ENCODE results near the gene CDH22. TPM values are rescaled to one million over a fixed set of nuclear protein-coding genes. Genes with fewer than 3 reads are reported as not detected.

Gene CDH22
- total RNA-seq, 2 donors from 2014 or later = 0.07 TPM; not detected in 1

- no peak for ATAC-seq
- peaks cover 0 to 3% of the 10 kb centered on the region in 2 donors for H3K9me3 Mint-ChIP-seq
These were observed 112.8 kb downstream of the CDH22 start for GRCh38 chr20:46195264-46196036.

DNA sequence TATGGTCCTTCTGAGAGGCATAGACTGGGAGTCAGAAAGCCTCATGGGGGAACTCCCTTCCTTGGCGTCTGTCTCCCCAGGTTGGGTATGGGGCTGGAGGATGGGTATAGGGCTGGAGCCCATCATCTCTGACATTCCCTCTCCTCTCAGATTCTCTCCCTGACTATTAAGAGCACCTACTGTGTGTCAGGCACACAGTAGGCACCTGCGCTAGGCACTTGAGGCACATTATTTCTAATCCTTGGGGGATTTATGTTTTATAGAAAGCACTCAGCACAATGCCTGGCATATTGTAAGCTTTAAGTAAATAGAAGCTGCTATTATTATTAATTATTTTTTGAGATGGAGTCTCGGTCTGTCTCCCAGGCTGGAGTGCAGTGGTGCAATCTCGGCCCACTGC is 113.9 kb downstream of the CDH22 start:
- no peaks in the 10 kb centered on the region for H3K36me3 Mint-ChIP-seq
- H3K27ac Mint-ChIP-seq = no peak overlapping the region
- ATAC-seq (no peak), DNase-seq (ENCODE audit: low spot score in 2 of 2) (no peak)
- peaks cover 0 to 3% of the 10 kb centered on the region in 2 donors for H3K9me3 Mint-ChIP-seq

More at GRCh38 chr20:46195264-46196036, 112.8 kb downstream of the CDH22 start:
- Mint-ChIP-seq H3K27ac (no peak overlapping the region), H3K36me3 (no peaks in the 10 kb centered on the region)
- no peak for DNase-seq (ENCODE audit: low spot score in 2 of 2)

DNA sequence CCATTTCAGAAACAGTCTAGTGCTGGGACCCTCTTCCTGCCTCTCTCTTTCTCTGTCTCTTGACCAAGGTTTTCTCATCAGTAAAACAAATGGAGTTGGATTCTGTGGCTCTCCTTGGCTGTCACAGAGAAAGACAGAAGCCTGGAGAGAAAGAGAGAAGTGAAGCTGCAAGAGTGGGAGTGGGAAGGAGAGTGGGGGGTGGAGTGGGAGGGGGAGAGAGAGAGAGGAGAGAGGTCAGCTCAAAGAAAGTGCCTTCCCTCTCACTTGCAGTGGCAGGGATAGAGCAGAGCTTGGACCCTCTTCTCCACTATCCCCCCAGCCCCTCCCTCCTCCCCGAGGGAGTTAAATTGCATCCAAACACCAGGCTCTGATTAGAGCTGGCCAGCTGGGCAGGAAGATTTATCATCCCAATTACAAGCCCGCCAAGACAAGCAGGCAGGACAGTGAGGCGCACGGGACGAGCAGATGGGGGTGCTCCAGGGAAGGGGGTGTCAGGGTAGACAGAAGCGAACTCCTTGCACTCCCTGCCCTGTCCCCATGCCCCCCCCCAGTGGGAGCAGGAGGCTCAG is 115.8 kb downstream of the CDH22 start:
- no peak overlapping the region for H3K27ac Mint-ChIP-seq
- no peaks in the 10 kb centered on the region for H3K36me3 Mint-ChIP-seq
- peaks cover 0 to 3% of the 10 kb centered on the region in 2 donors for H3K9me3 Mint-ChIP-seq
- DNase-seq (ENCODE audit: low spot score in 2 of 2) (no peak), ATAC-seq (no peak)

DNA sequence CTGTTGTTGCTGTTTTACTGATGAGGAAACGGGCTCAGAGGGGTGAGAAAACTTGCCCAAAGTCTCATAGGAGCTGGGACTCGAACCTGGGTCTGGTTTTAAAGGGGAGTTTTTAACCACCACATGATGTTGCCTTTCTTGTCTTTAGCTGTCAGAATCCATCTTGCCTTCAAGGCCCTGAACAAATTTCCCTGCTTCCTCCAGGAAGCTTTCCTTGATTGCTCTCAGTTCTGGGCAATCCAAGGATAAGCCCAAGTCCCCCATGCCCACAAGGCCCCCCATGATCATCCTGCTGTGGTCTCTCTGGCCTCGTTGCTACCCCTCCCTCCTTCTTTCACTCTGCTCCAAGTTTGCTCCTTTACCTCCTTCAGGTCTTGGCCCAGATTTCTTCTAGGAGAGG is 116.7 kb downstream of the CDH22 start:
- H3K9me3 Mint-ChIP-seq = peaks cover 0 to 3% of the 10 kb centered on the region in 2 donors
- no peak overlapping the region for H3K27ac Mint-ChIP-seq
- no peaks in the 10 kb centered on the region for H3K36me3 Mint-ChIP-seq
- ATAC-seq (no peak), DNase-seq (ENCODE audit: low spot score in 2 of 2) (no peak)

GRCh38 chr20:46191168-46191540 is 117.1 kb downstream of the CDH22 start:
- Mint-ChIP-seq H3K36me3 (no peaks in the 10 kb centered on the region), H3K27ac (no peak overlapping the region), H3K9me3 (peaks cover 0 to 3% of the 10 kb centered on the region in 2 donors)
- DNase-seq (ENCODE audit: low spot score in 2 of 2) (no peak), ATAC-seq (no peak)

- no peak for DNase-seq (ENCODE audit: low spot score in 2 of 2)
- H3K9me3 Mint-ChIP-seq = peaks cover 0 to 3% of the 10 kb centered on the region in 2 donors
- no peak overlapping the region for H3K27ac Mint-ChIP-seq
- H3K36me3 Mint-ChIP-seq = no peaks in the 10 kb centered on the region
- no peak for ATAC-seq
These were observed 117.7 kb downstream of the CDH22 start for GRCh38 chr20:46190478-46191167.

DNA sequence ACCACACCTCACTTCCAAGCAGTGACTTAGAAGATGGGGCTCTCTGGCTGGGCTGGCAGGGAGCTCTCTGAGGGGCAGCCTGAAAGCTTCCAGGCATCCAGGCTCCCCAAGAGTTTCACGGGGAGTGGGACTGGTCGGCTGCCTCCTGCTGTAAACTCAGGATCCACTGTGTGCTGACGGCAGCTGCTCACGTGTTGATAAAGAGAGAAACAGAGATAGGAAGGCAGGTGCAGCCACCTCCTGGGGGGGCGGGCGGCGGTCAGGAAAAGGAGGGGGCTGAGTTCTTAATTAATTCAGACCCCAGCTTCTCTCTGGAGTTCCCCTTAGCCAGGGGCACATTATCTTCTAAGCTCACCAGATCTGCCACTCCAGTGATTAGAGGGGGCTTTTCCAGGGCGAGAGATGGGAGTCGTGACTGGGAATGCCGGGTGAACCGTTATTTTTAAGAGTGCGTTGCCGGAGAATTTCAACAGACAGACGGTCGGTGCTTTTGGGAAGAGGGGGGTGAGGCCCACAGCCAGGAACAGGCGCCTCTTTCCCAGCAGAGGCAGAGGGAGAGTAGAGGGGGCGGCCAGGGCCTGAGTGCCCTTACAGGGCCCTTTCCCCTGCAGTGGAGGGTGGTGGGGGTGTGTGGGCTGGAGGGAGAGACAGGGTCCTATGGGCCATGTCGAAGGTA is 119.3 kb downstream of the CDH22 start:
- ATAC-seq (no peak), DNase-seq (ENCODE audit: low spot score in 2 of 2) (no peak)
- Mint-ChIP-seq H3K36me3 (no peaks in the 10 kb centered on the region), H3K27ac (peak overlapping the region in 1 of 2 donors; percentile 18), H3K9me3 (peaks cover 0 to 3% of the 10 kb centered on the region in 2 donors)

- Mint-ChIP-seq H3K36me3 (no peaks in the 10 kb centered on the region), H3K27ac (no peak overlapping the region), H3K9me3 (peaks cover 0 to 3% of the 10 kb centered on the region in 2 donors)
- ATAC-seq (no peak), DNase-seq (ENCODE audit: low spot score in 2 of 2) (no peak)
These were observed 122.1 kb downstream of the CDH22 start for GRCh38 chr20:46186210-46186609.

DNA sequence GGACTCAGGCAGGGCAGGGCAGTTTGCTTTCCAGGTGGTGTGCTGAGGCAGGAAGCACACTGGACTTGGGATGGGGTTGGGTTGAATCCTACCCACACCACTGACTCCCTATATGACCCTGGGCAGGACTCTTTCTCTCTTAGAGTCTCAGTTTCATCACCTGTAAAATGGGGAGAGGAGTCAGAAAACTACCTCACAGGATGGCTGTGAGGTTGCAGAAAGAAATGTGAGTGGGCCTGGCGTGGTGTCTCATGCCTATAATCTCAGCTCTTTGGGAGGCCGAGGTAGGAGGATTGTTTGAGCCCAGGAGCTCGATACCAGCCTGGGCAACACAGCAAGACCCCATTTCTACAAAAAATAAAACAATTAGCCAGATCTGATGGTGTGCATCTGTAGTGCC is 122.9 kb downstream of the CDH22 start:
- Mint-ChIP-seq H3K36me3 (no peaks in the 10 kb centered on the region), H3K9me3 (no peaks in the 10 kb centered on the region), H3K27ac (no peak overlapping the region)
- ATAC-seq (no peak), DNase-seq (ENCODE audit: low spot score in 2 of 2) (no peak)

DNA sequence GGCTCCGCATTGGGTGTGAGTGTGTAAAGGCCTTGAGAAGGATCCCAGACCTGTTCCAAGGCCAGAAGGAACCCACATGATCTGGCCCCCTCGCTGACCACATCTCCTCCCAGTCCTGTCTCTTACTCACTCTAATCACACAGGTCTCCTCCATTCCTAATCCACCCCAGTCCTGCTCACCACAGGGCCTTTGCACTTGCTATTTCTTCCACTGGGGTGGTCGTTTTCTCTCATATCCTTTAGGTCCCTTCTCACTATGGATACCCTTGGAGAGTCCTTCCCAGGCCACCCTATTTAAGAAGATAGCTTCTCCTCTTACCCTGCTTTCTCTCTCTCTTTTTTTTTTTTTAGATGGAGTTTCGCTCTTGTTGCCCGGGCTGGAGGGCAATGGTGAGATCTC is 124.5 kb downstream of the CDH22 start:
- Mint-ChIP-seq H3K27ac (no peak overlapping the region), H3K9me3 (no peaks in the 10 kb centered on the region), H3K36me3 (no peaks in the 10 kb centered on the region)
- DNase-seq (ENCODE audit: low spot score in 2 of 2) (no peak), ATAC-seq (no peak)

DNA sequence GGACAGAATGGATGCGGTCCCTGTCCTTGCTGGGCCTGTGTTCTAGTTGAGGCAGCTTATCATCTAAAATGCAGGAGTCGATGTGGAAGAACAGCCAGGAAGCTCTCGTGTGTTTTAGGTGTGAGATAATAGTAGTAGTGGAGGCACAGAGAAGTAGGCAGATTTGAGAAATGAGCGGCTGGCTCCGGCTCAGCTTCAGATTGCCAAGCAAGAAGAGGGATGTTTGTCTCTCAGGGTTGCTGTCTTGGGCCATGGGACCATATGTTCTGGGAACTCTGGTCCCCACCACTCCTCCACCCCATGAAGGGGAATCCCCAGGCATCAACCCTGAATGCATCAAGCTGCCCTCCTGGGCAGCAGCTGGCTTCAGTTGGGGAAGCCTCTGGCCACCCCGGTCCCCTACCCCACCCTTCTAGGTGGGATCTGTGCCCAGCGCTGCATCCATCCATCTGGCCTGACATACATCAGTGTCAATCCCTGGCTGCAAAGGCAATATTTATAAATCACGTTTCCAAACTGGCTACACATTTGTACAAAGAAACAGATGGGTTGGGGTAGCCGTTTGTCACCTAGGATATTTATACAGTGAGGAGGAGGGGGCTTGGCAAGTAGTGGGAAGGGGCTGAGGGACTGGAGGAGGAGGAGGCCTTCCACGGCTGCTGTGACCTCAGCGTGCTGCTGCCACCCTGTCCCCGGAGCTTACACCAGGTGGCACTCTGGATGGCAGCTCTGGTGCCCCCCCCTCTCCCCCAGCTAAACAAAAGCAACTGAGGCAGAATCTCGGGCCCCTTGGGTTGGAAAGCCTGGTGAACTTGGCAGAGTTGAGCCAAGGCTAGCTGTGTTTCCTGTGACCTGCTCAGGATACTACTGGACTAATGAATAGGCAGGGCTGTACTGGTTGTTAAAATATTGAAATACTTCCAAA is 125.8 kb downstream of the CDH22 start:
- H3K9me3 Mint-ChIP-seq = no peaks in the 10 kb centered on the region
- no peak for DNase-seq (ENCODE audit: low spot score in 2 of 2)
- ATAC-seq = no peak
- H3K36me3 Mint-ChIP-seq = no peaks in the 10 kb centered on the region
- no peak overlapping the region for H3K27ac Mint-ChIP-seq

DNA sequence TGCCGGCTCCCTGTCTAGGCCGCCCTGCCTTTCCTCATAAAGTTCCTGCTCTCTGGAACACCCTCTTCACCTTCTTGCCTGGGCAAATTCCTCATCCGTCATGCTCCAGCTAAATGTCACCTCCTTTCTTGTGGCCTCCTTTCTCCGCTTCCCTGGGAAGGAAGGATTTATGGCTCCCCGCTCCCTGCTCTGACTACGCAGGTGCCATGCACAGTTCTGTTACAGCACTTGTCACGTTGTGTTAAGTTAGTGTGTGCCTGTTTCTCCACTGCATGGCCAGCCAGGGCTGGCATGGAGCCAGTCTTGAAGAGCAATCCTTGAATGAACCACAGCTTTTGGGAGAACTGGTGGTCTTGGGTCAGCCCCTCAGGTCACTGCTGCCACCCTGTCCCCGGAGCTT is 128.4 kb downstream of the CDH22 start:
- no peak for ATAC-seq
- no peaks in the 10 kb centered on the region for H3K9me3 Mint-ChIP-seq
- no peak for DNase-seq (ENCODE audit: low spot score in 2 of 2)
- no peaks in the 10 kb centered on the region for H3K36me3 Mint-ChIP-seq
- no peak overlapping the region for H3K27ac Mint-ChIP-seq

GRCh38 chr20:46178891-46179290 is 129.4 kb downstream of the CDH22 start:
- Mint-ChIP-seq H3K9me3 (no peaks in the 10 kb centered on the region), H3K36me3 (no peaks in the 10 kb centered on the region), H3K27ac (no peak overlapping the region)
- ATAC-seq (no peak), DNase-seq (ENCODE audit: low spot score in 2 of 2) (no peak)

DNA sequence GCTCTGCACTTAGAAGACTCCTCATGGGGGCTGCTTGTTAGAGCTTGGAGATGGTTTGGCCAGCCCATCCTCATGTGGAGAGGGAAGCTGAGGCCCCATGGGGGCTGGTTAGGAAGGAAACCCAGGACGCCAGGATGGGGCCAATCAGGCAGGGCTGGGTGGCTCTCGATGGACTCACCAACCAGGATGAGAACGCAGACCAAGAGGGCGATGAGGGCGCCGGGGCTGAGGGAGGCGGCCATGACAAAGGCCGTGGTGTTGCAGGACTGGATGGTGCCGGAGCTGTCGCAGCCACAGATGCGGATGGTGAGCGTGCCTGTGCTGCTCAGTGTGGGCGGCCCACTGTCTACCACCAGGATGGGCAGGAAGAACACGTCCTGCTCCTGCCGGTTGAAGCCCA is 130.5 kb downstream of the CDH22 start:
- H3K27ac Mint-ChIP-seq = no peak overlapping the region
- no peak for DNase-seq (ENCODE audit: low spot score in 2 of 2)
- ATAC-seq = no peak
- H3K9me3 Mint-ChIP-seq = no peaks in the 10 kb centered on the region
- no peaks in the 10 kb centered on the region for H3K36me3 Mint-ChIP-seq

DNA sequence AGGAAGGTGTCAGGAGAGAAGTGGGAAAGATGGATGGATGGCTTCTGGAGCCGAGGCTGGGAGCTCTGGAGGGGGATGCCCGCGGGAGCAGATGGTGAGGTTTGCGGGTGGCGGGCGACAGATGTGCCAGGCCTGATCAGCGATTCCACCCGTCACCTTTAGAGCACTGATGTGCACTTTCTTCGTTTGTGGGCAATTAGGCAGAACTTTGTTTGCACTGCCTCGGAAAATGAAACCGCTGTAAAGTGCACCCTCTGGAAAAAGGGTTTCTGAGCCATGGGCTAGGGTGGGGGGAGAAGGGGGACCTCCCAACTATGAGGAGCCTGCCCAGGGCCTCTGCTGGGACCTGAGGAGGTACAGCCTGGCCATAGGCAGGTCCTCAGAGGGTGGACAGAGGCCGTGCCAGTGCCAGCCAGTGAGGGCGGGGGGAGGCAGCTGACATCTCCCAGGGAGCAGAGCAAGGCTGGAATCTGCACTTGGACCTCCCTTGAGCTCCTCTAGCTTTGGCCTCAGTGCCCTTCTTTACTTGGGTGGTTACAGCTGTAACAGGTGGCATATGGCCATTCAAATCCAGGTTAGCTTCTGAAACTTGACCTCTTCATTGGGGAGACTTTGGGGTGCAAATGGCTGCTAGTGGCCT is 131.4 kb downstream of the CDH22 start:
- no peak for ATAC-seq

DNA sequence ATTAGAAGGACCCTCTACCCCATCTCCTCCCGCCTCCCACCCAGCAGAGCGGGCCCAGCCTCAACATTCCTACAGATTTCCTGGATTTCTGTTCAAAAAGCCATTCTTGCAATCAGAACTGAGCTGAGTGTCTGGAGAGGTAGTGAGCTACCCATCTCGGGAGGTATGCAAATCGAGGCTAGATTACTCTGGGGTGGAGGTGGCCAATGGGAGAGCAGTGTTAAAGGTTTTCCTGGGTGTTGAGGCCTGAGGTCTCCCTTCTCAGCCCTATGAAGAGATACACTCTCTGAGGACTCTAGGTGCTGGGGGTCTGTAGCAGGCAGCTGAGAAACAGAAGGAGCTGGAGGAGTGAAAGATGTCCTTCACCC is 133.2 kb downstream of the CDH22 start:
- DNase-seq (ENCODE audit: low spot score in 2 of 2) = no peak
- no peaks in the 10 kb centered on the region for H3K36me3 Mint-ChIP-seq
- ATAC-seq = no peak
- no peaks in the 10 kb centered on the region for H3K9me3 Mint-ChIP-seq
- H3K27ac Mint-ChIP-seq = no peak overlapping the region

More for the DNA sequence above, 131.4 kb downstream of the CDH22 start:
- Mint-ChIP-seq H3K9me3 (no peaks in the 10 kb centered on the region), H3K36me3 (no peaks in the 10 kb centered on the region), H3K27ac (no peak overlapping the region)
- no peak for DNase-seq (ENCODE audit: low spot score in 2 of 2)

All from activated naive CD4-positive, alpha-beta T cell treated with anti-CD3 and anti-CD28 coated beads, Interleukin-2, amount 50 U/mL, for 72 hours (primary cell).